ENCODE results near the gene MYRF.

Gene MYRF

DNA sequence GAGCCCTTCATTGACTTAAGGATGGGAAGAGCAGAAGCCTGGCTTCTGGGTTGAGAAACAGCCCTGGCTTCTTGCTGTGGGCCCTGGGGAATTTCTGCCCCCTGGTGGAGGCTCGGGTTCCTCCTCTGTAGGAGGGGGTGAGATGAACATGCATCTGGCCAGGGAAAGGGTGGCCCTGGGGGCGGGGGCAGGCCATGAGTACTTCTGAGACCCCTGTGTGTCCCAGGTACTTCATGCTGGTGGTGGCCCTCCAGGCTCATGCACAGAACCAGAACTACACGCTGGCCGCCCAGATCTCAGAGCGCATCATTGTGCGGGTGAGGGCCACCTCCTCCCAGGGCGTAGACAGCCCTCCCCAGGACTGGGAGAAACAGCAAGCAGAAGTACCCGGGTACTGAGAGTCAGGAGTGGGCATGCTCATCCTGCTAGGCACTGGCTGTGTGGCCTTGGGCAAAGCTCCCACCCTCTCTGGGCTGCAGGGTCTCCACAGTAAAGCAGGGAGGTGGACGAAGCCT is 24.2 kb downstream of the MYRF start:
- Histone ChIP-seq H3K9ac (ENCODE audit: low read depth, low read length) (no peak overlapping the region), H3K36me3 (ENCODE audit: insufficient read depth, low read length) (no peaks in the 10 kb centered on the region; the same call in 1 of the 2 replicates), H3K4me1 (ENCODE audit: insufficient read depth, low read length) (peaks cover 9% of the 10 kb centered on the region), H3K9me3 (ENCODE audit: control insufficient read depth, insufficient read depth, low read length) (no peaks in the 10 kb centered on the region)

GRCh38 chr11:61777234-61778090 is 25.0 kb downstream of the MYRF start:
- H3K9me3 ChIP-seq (ENCODE audit: control insufficient read depth, insufficient read depth, low read length), result no peaks in the 10 kb centered on the region
- peaks cover 2% of the 10 kb centered on the region; the same call in 1 of the 2 replicates for H3K4me1 ChIP-seq (ENCODE audit: insufficient read depth, low read length)
- H3K9ac ChIP-seq (ENCODE audit: low read depth, low read length), result no peak overlapping the region; the same call in 1 of the 2 replicates
- H3K36me3 ChIP-seq (ENCODE audit: insufficient read depth, low read length), result no peaks in the 10 kb centered on the region; the same call in 1 of the 2 replicates

GRCh38 chr11:61778357-61778886 is 26.0 kb downstream of the MYRF start:
- H3K4me1 ChIP-seq (ENCODE audit: insufficient read depth, low read length), result no peaks in the 10 kb centered on the region
- no peaks in the 10 kb centered on the region for H3K9me3 ChIP-seq (ENCODE audit: control insufficient read depth, insufficient read depth, low read length)
- no peak overlapping the region for H3K9ac ChIP-seq (ENCODE audit: low read depth, low read length)
- no peaks in the 10 kb centered on the region; the same call in 1 of the 2 replicates for H3K36me3 ChIP-seq (ENCODE audit: insufficient read depth, low read length)

GRCh38 chr11:61778920-61779650 is 26.6 kb downstream of the MYRF start:
- Histone ChIP-seq H3K9ac (ENCODE audit: low read depth, low read length) (no peak overlapping the region), H3K9me3 (ENCODE audit: control insufficient read depth, insufficient read depth, low read length) (no peaks in the 10 kb centered on the region), H3K36me3 (ENCODE audit: insufficient read depth, low read length) (no peaks in the 10 kb centered on the region; the same call in 1 of the 2 replicates), H3K4me1 (ENCODE audit: insufficient read depth, low read length) (no peaks in the 10 kb centered on the region)

DNA sequence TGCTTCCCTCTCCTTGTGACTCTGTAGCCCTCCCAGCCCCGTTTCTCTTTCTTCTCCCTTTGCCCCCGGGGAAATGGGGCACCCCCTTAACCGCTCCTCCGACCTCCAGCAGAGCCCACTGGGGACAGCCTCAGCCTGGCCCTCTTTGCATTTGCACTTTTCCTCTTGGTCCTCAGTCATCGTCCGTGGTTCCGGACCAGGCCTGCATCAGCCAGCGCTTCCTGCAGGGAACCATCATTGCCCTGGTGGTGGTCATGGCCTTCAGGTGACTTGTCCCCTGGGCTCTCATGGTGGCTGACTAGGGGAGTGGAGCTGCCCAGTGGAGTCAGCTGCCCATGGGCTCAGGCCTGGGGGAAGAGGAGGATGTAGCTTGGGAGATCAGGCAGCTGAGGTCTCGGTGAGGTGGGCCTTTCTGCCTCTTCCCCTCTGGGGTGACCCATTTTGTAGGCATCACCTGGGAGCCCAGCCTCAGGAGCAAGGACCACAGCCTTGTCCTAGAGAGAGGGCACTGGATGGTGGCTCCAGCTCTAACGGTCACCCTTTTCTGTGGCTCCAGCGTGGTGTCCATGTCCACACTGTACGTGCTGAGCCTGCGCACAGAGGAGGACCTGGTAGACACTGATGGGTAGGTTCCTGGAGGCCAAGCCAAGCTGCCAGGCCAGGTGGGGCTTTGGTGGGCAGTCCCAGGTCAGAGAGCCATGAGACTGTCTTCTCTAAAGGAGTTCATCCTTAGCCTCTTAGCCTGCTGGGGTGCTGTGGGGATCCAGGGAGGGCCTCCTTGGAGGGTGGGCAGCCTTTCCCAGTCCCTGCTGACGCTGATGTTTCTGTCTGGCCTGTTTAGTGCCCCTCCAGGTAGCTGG is 27.5 kb downstream of the MYRF start:
- H3K9ac ChIP-seq (ENCODE audit: low read depth, low read length), result no peak overlapping the region
- H3K4me1 ChIP-seq (ENCODE audit: insufficient read depth, low read length), result no peaks in the 10 kb centered on the region
- peaks cover 2% of the 10 kb centered on the region; the same call in 1 of the 2 replicates for H3K36me3 ChIP-seq (ENCODE audit: insufficient read depth, low read length)
- H3K9me3 ChIP-seq (ENCODE audit: control insufficient read depth, insufficient read depth, low read length), result no peaks in the 10 kb centered on the region

- Histone ChIP-seq H3K9me3 (ENCODE audit: control insufficient read depth, insufficient read depth, low read length) (no peaks in the 10 kb centered on the region), H3K36me3 (ENCODE audit: insufficient read depth, low read length) (peaks cover 3% of the 10 kb centered on the region; the same call in 1 of the 2 replicates), H3K4me1 (ENCODE audit: insufficient read depth, low read length) (no peaks in the 10 kb centered on the region), H3K9ac (ENCODE audit: low read depth, low read length) (no peak overlapping the region)
These were observed 28.2 kb downstream of the MYRF start for GRCh38 chr11:61780581-61781162.

GRCh38 chr11:61781585-61781984 is 29.1 kb downstream of the MYRF start:
- H3K36me3 ChIP-seq (ENCODE audit: insufficient read depth, low read length), result peaks cover 3% of the 10 kb centered on the region; the same call in 1 of the 2 replicates
- H3K9me3 ChIP-seq (ENCODE audit: control insufficient read depth, insufficient read depth, low read length), result no peaks in the 10 kb centered on the region
- no peak overlapping the region for H3K9ac ChIP-seq (ENCODE audit: low read depth, low read length)
- no peaks in the 10 kb centered on the region for H3K4me1 ChIP-seq (ENCODE audit: insufficient read depth, low read length)

DNA sequence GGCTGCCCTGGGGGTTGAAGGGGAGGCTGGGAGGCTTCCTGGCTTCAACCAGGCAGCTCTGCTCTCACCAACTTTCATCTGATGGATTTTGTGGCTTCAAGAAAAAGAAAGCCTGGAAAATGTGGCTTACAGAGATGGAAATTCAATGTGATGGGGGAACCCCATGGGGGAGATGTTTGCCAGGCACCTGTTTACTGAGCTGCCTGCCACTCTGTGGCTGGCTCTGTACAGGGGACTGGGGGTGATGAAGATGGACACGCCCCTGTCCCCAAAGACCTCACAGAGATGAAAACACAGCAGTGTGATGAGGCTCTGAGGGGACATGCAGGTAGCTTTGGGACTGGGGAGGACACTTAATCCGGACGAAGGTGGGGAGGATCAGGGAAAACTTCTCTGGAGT is 29.9 kb downstream of the MYRF start:
- Histone ChIP-seq H3K4me1 (ENCODE audit: insufficient read depth, low read length) (no peaks in the 10 kb centered on the region), H3K9me3 (ENCODE audit: control insufficient read depth, insufficient read depth, low read length) (no peaks in the 10 kb centered on the region), H3K36me3 (ENCODE audit: insufficient read depth, low read length) (peaks cover 3% of the 10 kb centered on the region; the same call in 1 of the 2 replicates), H3K9ac (ENCODE audit: low read depth, low read length) (no peak overlapping the region)

- H3K9me3 ChIP-seq (ENCODE audit: control insufficient read depth, insufficient read depth, low read length), result no peaks in the 10 kb centered on the region
- peaks cover 3% of the 10 kb centered on the region; the same call in 1 of the 2 replicates for H3K36me3 ChIP-seq (ENCODE audit: insufficient read depth, low read length)
These were observed 30.4 kb downstream of the MYRF start for GRCh38 chr11:61782841-61783240.

GRCh38 chr11:61783717-61784505 is 31.5 kb downstream of the MYRF start:
- peaks cover 3% of the 10 kb centered on the region; the same call in 1 of the 2 replicates for H3K36me3 ChIP-seq (ENCODE audit: insufficient read depth, low read length)
- no peaks in the 10 kb centered on the region for H3K9me3 ChIP-seq (ENCODE audit: control insufficient read depth, insufficient read depth, low read length)
- no peaks in the 10 kb centered on the region for H3K4me1 ChIP-seq (ENCODE audit: insufficient read depth, low read length)
- H3K9ac ChIP-seq (ENCODE audit: low read depth, low read length), result no peak overlapping the region

More at GRCh38 chr11:61782841-61783240, 30.4 kb downstream of the MYRF start:
- Histone ChIP-seq H3K4me1 (ENCODE audit: insufficient read depth, low read length) (no peaks in the 10 kb centered on the region), H3K9ac (ENCODE audit: low read depth, low read length) (no peak overlapping the region)

DNA sequence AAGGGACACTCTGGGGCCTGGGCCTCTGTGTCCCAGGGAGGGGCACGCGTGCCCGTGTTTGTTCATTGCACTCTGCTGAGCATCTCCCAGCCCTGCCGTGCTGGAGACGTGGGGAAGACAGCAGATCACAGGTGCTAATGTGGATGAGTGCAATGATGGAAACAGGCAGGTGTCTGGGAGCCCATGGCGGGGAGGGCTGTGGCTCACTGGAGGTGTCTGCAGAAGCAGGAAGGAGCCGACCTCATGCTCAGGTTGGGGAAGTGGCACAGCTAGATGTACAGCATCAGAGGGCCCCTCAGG is 32.0 kb downstream of the MYRF start:
- H3K9ac ChIP-seq (ENCODE audit: low read depth, low read length), result no peak overlapping the region
- H3K36me3 ChIP-seq (ENCODE audit: insufficient read depth, low read length), result peaks cover 5% of the 10 kb centered on the region
- H3K9me3 ChIP-seq (ENCODE audit: control insufficient read depth, insufficient read depth, low read length), result no peaks in the 10 kb centered on the region
- no peaks in the 10 kb centered on the region for H3K4me1 ChIP-seq (ENCODE audit: insufficient read depth, low read length)

DNA sequence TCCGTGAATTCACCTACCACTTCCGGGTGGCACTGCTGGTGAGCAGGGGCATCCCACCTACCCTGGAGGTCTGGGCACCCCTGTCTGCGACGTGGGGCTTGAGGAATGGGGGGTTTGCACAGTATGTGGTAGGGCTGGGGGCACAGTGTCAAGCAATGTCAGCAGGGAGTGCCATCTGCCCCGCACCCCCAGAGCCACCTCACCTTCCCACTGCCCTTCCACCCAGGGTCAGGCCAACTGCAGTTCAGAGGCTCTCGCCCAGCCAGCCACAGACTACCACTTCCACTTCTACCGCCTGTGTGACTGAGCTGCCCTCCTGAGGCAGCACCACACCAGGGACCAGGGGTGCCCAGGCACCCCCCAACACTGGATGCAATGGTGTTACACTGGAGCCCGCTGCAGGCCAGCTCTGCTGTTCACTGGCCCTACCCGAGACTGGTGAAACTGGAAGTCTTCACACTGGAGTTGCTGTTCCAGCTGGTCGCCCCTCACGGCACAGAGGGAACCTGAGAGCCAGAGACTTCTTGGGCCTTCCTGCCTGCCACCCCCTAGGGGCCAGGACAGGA is 33.5 kb downstream of the MYRF start:
- no peaks in the 10 kb centered on the region for H3K9me3 ChIP-seq (ENCODE audit: control insufficient read depth, insufficient read depth, low read length)
- no peaks in the 10 kb centered on the region for H3K4me1 ChIP-seq (ENCODE audit: insufficient read depth, low read length)
- no peak overlapping the region for H3K9ac ChIP-seq (ENCODE audit: low read depth, low read length)
- H3K36me3 ChIP-seq (ENCODE audit: insufficient read depth, low read length), result peaks cover 14% of the 10 kb centered on the region
